HG03469 (cell line): Measurements from ENCODE around the gene MT1X.

ENCODE experiments used
- ATAC-seq: cut with Tn5 transposase; IDR thresholded peaks from one replicate; pipeline ENCODE4 v1.9.1; 2021; ENCODE audit warnings: mild to moderate bottlenecking, moderate library complexity, moderate number of reproducible peaks; ENCODE audit not compliant: unreplicated experiment

The MT1X gene

DNA sequence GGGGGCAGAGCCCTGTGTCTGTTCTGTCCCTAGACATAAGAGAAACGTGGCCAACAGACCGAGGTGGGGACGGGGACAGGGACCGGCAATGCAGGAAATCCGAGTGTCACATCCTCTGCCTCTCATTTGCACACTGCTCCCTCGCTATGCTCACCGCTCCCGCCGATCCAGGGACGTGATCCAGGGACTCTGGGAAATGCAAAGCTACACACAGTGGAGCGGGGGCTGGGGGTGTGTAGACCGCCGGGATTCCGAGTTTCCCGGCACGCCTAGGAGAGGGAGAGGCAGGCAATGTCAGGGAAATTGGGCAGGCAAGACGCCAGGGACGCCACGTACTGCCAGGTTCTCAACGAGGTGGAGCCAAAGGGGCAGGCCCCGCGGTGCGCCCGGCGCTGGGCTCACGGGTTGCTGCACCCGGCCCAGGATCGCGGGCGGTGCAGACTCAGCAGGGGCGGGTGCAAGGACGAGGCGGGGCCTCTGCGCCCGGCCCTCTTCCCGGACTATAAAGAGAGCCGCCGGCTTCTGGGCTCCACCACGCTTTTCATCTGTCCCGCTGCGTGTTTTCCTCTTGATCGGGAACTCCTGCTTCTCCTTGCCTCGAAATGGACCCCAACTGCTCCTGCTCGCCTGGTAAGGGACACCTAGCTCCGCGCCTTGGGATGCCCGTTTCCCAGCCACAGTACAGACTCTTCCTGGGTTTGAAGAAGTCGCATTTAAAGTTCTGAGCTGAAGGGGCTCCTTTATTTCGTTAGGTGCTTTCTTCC lies at the start of gene MT1X:
MT1X (plus strand) TSS at position 532 of the 764 bp plus-strand sequence; CDS start at position 603, 71 bp downstream.
- peak; percentile 92 for ATAC-seq

DNA sequence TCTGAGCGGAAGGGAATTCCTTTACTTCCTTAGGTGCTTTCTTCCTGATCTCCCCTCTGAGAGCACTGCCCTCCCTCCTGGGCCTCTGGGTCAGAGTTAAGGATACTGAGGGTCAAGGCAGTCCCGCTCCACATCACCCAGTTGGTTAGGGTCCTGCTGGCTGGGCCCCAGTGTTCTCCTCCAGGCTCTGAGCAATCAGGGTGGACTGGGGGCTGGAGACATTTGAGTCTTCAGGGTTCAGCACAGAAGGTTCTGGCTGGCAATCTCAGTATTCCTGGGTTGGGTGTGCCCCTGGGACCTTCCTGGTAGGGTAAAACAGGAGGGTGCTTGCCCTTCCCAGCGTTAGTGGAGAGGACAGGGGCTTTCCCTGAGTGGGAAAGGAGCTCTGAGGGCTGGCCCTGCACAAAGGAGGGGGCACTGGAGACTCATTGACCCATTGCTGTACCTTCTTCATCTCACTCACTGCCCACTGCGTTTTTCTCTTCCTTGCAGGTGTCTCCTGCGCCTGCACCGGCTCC lies 49.4 kb upstream of the MT1X start:
- no peak for ATAC-seq

DNA sequence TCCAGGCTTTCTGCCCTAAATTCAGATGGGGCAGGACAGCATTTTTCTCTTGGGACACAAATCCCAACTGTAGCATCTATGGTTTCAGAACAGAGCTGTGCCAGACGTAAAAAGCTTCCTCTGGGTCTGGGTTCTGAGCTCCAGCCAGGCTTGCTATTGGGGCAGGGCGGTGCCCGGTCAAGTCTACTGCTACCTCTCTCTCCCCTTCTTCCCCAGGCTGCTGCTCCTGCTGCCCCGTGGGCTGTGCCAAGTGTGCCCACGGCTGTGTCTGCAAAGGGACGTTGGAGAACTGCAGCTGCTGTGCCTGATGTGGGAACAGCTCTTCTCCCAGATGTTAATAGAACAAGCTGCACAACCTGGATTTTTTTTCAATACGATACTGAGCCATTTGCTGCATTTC lies 48.7 kb upstream of the MT1X start:
- ATAC-seq = no peak

DNA sequence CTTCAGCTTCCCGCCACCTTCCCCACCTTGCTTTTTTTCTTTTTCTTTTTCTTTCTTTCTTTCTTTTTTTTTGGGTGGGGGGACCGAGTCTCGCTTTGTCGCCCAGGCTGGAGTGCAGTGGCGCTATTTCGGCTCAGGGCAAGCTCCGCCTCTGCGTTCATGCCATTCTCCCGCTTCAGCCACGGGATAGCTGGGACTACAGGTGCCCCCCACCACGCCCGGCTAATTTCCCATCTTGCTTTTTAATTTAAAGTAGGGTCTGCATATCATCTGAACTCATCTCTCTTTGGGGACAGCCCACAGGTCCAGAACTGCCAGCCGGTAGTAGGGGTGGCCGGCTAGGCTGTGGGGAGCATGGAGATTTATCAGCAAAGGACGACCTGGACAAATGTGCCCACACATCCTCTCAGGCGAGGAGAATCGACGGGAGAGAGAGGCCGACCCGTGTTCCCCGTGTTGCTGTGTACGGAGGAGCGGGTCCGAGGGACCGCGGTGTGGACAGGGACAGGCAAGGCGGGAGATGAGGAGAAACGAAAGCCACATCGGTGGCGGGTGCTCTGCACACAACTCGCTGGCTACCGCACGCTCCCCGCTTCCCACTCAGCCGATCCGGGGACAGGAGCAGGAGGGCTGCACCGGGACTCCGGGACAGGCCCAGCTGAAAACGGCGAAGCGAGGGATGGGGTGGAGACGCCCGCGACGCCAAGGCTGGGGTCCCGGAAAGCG lies 47.4 kb upstream of the MT1X start:
- no peak for ATAC-seq

DNA sequence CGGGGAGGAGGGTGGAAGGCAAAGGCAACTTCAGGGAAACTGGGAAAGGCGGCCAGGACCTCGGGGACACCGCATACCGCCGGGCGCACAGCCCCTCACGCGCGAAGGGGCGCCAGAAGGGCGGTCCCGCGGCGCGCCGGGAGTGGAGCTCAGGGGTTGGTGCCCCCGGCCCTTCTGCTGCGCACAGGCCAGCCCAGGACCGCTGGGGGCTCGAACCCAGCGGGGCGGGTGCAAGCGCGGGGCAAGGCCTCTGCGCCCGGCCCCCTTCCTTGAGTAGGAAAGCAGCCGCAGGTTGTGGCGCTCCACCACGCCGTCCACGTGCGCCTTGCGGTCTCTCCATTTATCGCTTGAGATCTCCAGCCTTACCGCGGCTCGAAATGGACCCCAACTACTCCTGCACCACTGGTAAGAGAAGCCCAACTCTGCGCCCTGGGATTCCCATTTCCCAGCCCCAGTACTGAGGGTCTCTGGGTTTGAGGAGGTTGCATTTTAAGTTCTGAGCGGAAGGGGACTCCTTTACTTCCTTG lies 46.8 kb upstream of the MT1X start:
- no peak for ATAC-seq

DNA sequence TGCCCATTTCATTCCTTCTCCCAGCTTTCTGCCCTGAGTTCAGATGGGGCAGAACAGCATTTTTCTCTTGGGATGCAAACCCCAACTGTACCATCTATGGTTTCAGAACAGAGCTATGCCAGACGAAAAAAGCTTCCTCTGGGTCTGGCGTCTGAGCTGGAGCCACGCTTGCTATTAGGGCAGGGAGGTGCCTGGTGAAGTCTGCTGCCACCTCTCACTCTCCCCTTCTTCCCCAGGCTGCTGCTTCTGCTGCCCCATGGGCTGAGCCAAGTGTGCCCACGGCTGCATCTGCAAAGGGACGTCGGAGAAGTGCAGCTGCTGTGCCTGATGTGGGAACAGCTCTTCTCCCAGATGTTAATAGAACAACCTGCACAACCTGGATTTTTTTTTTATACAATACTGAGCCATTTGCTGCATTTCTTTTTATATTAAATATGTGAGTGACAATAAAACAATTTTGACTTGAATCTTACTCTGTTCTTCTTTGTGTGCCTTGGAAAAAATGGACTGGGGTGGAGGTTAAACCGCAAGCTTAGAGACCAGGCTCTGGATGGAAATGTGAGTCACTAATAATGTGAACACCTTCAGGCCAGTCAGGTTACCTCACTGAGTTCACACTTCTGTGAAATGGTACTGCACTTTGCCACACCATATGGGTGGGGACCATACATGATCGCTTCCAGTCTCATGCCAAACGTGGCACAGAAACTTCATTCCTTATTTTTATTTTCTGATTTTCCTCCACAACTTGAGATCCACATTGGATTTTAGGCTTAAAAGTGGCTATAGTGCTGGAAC lies 45.5 kb upstream of the MT1X start:
- ATAC-seq = no peak

DNA sequence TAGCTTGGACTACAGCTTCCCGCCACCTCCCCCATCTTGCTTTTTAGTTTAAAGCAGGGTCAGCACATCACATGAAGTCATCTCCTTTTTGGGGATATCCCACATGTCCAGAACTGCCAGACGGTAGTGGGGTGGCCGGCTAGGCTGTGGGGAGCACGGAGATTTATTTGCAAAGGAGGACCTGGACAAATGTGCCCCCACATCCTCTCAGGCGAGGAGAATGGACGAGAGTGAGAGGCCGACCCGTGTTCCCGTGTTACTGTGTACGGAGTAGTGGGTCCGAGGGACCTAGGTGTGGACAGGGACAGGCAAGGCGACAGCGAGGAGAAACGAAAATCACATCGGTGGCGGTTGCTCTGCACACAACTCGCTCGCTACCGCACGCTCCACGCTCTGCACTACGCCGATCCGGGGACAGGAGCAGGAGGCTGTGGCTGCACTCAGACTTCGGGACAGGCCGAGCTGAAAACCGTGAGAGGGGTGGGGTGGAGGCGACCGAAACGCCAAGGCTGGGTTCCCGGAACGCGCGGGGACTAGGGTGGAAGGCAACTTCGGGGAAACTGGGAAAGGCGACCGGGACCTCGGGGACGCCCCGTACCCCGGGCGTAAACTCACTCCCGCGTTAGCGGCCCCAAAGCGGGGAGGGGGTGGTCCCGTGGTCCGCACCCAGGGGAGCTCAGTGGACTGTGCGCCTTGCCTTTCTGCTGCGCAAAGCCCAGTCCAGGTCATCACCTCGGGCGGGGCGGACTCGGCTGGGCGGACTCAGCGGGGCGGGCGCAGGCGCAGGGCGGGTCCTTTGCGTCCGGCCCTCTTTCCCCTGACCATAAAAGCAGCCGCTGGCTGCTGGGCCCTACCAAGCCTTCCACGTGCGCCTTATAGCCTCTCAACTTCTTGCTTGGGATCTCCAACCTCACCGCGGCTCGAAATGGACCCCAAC lies 44.2 kb upstream of the MT1X start, which contains the start of gene MT1A:
MT1A (plus strand) TSS at position 853 of the 937 bp plus-strand sequence; CDS start at position 926, 73 bp downstream.
- ATAC-seq = no peak

DNA sequence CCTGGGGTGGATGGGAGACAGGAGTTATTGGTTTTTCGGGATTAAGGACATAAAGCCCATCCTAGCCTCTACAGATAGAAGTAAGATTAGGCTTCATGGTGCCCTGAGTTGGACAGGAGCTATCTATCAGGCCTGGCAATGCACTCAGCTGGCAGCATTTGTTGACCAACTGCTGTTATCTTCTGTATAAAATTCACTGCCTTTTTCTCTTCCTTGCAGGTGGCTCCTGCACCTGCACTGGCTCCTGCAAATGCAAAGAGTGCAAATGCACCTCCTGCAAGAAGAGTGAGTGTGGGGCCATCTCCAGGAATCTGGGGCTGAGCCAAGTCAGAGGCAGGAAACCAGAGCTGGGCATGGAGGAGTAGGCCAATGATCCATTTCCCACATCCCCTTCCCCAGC lies 43.2 kb upstream of the MT1X start:
- no peak for ATAC-seq

DNA sequence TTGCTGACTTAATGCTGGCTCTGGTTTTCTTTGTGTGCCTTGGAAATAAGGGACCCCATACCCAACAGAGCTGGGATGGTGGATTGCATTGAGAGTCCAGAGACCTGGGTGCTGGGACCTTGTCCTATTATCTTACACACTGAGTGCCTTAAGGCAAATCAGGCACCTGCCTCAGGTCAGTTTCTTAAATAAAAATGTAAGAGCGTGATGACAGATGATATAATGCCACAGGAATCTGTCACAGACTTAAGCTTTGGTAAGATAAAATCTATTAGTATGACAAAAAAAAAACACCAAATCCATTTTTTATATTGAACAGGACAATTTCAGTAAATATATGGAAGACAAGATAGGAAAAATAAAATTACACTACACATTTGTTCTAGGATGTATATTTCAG lies 42.2 kb upstream of the MT1X start:
- ATAC-seq = no peak

DNA sequence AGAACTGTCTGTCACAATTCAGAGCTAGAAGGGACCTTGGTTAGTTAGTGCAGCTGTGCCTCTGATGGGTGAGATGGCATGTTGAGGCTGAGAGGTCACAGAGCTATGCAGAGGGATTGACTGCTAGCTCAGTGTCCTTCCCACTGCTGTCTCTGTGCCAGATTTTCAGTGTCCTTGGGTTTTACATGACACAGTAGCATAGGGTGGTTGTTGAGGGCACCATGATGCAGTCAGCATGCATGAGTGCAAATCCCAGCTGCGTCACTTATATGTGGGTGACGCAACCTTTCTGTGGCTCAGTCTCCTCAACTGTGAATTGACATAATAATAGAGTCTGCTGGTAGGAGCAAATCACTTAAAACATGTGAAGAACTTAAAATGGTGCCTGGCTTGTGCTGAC lies 41.1 kb upstream of the MT1X start:
- ATAC-seq = no peak

DNA sequence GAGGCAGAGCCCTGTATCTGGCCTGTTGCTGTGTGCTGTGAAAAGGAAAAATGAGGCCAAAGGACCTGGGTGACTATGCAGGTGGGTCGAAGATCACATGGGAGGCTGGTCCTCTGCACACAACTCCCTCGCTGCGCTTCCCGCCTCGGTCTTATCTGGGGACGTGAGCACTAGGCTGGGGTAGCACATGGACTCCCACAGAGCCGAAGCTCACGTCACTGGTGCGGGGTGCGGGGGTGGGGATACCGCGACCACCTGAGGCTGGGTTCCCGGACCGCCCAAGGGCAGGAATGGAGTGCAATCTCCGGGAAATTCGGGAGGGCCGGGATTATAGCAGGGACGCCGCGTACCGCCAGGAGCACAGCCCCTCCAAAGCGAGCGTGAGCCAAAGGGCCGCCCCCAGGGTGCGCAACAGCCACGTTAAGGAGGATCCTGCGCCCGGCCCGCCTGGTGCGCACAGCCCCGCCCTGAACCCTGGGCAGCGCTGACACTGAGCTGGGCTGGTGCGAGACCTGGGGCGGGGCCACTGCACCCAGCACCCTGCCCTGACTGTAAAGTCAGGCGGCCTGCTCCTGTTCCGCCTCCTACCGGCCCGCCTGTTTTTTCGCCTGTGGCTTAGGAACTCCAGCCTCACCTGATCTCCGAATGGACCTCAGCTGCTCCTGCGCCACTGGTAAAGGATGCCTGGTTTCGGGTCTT lies 39.0 kb upstream of the MT1X start:
- ATAC-seq = no peak

DNA sequence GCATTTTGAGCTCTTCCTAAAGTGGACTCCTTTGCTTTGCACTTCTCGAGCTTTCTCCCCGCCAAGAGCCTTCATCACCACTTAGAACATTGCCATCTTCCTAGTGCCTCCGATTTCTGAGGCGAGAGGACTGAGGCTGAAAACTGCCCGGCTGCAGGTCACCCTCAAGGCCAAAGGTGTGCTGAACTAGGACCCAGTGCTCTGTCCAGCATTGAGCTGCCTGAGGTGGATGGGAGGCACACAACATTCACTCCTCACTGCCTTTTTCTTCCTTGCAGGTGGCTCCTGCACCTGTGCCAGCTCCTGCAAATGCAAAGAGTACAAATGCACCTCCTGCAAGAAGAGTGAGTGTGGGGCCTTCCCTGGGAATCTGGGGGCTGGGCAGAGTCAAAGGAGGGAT lies 38.4 kb upstream of the MT1X start:
- ATAC-seq = no peak

DNA sequence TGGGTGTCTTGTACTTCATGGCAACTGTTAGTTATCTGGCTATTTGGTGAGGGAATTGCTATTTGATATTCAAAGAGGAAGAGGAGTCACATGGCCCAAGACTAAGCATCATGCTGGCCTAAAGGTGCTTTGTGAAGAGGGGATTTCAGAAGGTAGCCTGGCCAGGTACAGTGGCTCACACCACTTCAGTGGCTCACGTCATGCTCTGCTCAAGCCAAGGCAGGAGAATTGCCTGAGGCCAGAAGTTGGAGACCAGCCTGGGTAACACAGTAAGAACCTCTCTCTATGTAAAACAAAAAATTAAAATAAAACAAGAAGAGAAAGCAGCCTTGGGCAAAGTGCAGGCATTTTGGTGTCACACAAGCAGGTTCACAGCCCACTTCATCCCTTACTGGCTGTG lies 37.0 kb upstream of the MT1X start:
- no peak for ATAC-seq

DNA sequence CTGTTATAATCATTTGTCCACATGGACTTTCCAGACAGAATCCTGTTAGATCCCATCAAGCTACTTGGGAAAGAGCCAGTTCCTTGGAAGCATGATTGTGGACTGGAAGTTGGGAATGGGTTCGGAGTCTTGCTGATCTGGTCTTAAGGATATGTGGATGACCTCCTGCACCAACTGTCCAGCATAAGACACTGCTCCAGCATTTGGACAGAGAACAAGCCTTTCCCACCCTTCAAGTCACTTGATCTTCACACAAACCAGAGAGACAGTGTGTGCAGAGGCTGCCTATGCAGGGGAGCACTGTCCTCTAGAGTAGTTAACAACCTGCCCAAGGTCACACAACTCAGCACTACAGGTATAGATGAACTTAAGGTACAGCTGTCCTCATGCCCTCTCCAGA lies 36.4 kb upstream of the MT1X start:
- no peak for ATAC-seq

DNA sequence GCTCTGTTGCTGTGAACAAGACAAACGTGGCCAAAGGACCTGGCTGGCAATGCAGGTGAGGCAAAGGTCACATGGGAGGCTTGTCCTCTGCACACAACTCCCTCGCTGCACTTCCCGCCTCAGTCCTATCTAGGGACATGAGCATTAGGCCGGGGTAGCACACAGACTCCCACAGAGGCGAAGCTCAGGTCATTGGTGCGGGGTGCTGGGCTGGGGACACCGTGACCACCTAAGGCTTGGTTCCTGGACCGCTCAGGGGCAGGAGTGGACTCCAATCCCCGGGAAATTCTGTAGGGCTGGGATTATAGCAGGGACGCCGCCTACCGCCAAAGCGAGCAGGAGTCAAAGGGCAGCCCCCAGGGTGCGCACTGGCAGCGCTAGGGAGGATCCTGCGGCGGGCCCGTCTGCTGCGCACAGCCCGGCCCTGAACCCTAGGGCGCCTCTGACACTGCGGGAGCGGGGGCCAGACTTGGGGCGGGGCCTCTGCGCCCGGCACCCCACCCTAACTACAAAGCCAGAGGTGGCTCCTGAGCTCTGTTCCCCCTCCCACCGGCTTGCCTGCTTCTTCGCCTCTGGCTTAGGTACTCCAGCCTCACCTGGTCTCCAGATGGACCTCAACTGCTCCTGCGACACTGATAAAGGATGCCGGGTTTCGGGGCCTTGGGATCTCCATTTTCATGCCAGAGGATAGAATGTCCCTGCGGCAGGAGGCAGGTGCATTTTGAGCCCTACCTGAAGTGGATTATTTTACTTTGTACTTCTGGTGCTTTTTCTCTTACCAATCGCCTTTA lies 34.4 kb upstream of the MT1X start:
- no peak for ATAC-seq

DNA sequence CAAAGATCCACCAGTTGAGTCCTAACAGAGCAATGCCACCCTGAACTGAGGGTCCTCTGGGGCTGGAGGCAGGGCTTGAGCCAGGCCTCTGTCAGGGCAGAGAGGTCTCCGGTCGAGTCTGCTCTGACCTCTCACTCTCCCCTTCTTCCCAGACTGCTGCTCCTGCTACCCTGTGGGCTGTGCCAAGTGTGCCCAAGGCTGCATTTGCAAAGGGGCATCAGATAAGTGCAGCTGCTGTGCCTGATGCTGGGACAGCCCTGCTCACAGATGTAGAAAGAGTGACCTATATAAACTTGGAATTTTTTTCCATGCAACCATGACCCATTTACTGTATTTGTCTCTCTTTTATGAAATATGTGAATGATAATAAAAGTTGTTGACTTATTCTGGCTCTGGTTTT lies 33.0 kb upstream of the MT1X start:
- ATAC-seq = no peak

DNA sequence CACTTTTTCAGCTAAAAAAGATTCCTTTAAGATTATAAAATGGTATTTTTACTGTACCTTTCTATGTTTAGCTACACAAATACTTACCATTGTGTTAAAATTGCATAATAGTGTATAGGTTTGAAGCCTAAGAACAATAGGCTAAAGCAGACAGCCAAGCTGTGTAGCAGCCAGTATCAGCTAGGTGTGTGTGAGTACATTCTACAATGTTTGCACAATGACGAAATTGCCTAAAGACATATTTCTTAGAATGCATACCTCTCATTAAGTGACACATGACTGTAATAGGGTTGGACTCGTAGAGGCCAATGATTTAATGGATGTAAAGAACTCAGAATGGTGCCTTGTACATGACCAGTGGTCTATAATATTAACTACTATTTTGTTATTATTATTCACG lies 32.5 kb upstream of the MT1X start:
- no peak for ATAC-seq

DNA sequence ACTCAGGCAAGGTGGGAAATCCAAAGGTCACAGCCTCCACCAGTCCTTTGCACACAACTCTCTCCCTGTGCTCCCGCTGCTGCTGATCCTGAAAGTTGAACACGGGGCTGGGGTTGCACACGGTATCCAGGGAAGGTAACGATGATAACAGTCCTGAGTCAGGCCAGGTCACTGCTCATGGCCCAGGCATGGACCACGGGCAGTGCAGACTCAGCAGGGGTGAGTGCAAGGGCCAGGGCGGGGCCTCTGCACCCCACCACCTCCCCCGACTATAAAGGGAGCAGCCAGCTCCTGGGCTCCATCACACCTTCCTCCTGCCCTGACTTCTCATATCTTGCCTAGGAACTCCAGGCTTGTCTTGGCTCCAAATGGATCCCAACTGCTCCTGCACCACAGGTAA lies 30.7 kb upstream of the MT1X start, which contains the start of gene MT1B:
MT1B (plus strand) TSS at position 301 of the 400 bp plus-strand sequence; CDS start at position 369, 68 bp downstream.
- ATAC-seq = no peak
